NCI-H2029 (cell line): ENCODE results near the gene LRIT3.

ENCODE experiments used
- DNase-seq: peaks from one replicate; lab custom pipeline; 2025; lab: John Stamatoyannopoulos, UW

Gene LRIT3

GRCh38 chr4:109847896-109848442, at the start of gene LRIT3:
LRIT3 (plus strand) TSS chr4:109848107; CDS start chr4:109848202, 95 bp downstream.
- DNase-seq, result no peak

- DNase-seq, result no peak
Measured at GRCh38 chr4:109798866-109799265, 49.0 kb upstream of the LRIT3 start.

GRCh38 chr4:109801099-109801789, 46.7 kb upstream of the LRIT3 start:
- no peak for DNase-seq

- no peak for DNase-seq
Measured at GRCh38 chr4:109801895-109802319, 46.0 kb upstream of the LRIT3 start, which contains the start of gene CFI. CFI (minus strand) TSS chr4:109801999; CDS start chr4:109801971, 28 bp downstream.

GRCh38 chr4:109803924-109804571, 43.9 kb upstream of the LRIT3 start:
- DNase-seq, result no peak

GRCh38 chr4:109809655-109810054, 38.3 kb upstream of the LRIT3 start:
- no peak for DNase-seq

- DNase-seq, result no peak
Measured at GRCh38 chr4:109810552-109811387, 37.1 kb upstream of the LRIT3 start.

GRCh38 chr4:109811707-109812106, 36.2 kb upstream of the LRIT3 start:
- no peak for DNase-seq

GRCh38 chr4:109815151-109816081, 32.5 kb upstream of the LRIT3 start, which contains the start of gene GAR1:
GAR1 (plus strand) TSS chr4:109815762; CDS start chr4:109816165, 403 bp downstream.
- DNase-seq, result peak; percentile 73

- no peak for DNase-seq
Measured at GRCh38 chr4:109816082-109816442, 31.8 kb upstream of the LRIT3 start.

- DNase-seq, result no peak
Measured at GRCh38 chr4:109816894-109817293, 31.0 kb upstream of the LRIT3 start.

- DNase-seq, result no peak
Measured at GRCh38 chr4:109818268-109818667, 29.6 kb upstream of the LRIT3 start.

- DNase-seq, result no peak
Measured at GRCh38 chr4:109820563-109820962, 27.3 kb upstream of the LRIT3 start.

- DNase-seq, result no peak
Measured at GRCh38 chr4:109821185-109821584, 26.7 kb upstream of the LRIT3 start.

- DNase-seq, result no peak
Measured at GRCh38 chr4:109826719-109827118, 21.2 kb upstream of the LRIT3 start.

GRCh38 chr4:109827672-109828071, 20.2 kb upstream of the LRIT3 start, which contains the start of gene RRH:
RRH (plus strand) TSS chr4:109827972; CDS start chr4:109828028, 56 bp downstream.
- DNase-seq, result no peak

- DNase-seq, result no peak
Measured at GRCh38 chr4:109833756-109834155, 14.2 kb upstream of the LRIT3 start.

- DNase-seq, result no peak
Measured at GRCh38 chr4:109836985-109837384, 10.9 kb upstream of the LRIT3 start.

- no peak for DNase-seq
Measured at GRCh38 chr4:109846395-109847098, 1.4 kb upstream of the LRIT3 start.

GRCh38 chr4:109848501-109848900, 594 bp downstream of the LRIT3 start:
- DNase-seq, result no peak
